Parathyroid adenoma (tissue), 2 donors: Measurements from ENCODE around the gene C1orf216.

Experiments used
- H2AFZ ChIP-seq: fragments of 300-600 bp; sonication (generic); one replicate; pipeline ENCODE4 v1.7.0; 2017; ENCODE audit warnings: antibody characterized with exemption, mild to moderate bottlenecking
- H3K27ac ChIP-seq: fragments of 300-600 bp; sonication (generic); one replicate; pipeline ENCODE4 v1.7.0; 2017
- H3K27me3 ChIP-seq: fragments of 300-600 bp; sonication (generic); one replicate; pipeline ENCODE4 v1.7.0; 2017; ENCODE audit warnings: low read length; ENCODE audit not compliant: control insufficient read depth, insufficient read depth
- H3K36me3 ChIP-seq: fragments of 300-600 bp; sonication (generic); one replicate; pipeline ENCODE4 v1.7.0; 2017; ENCODE audit warnings: low read length; ENCODE audit not compliant: control insufficient read depth, insufficient read depth
- H3K4me1 ChIP-seq: fragments of 300-600 bp; sonication (generic); one replicate; pipeline ENCODE4 v1.7.0; 2017; ENCODE audit warnings: control low read depth
- H3K4me2 ChIP-seq: fragments of 300-600 bp; sonication (generic); one replicate; pipeline ENCODE4 v1.7.0; 2017; ENCODE audit warnings: low read length
- H3K4me3 ChIP-seq: fragments of 300-600 bp; sonication (generic); one replicate; pipeline ENCODE4 v1.7.0; 2017; ENCODE audit warnings: low read depth, low read length
- H3K79me2 ChIP-seq: fragments of 300-600 bp; sonication (generic); one replicate; pipeline ENCODE4 v1.7.0; 2017; ENCODE audit warnings: control low read depth
- H3K9ac ChIP-seq: fragments of 300-600 bp; sonication (generic); one replicate; pipeline ENCODE4 v1.7.0; 2017; ENCODE audit warnings: mild to moderate bottlenecking
- H3K9me3 ChIP-seq: fragments of 300-600 bp; sonication (generic); one replicate; pipeline ENCODE4 v1.7.0; 2017; ENCODE audit warnings: low read length; ENCODE audit not compliant: control insufficient read depth
- TF ChIP-seq, protein P1 (sequence below): fragments of 300-600 bp; sonication (generic); IDR thresholded peaks from one replicate; pipeline ENCODE4 v1.7.0; 2017; ENCODE audit warnings: antibody characterized with exemption, mild to moderate bottlenecking
- donor health status: primary hyperparathyroidism.

Gene C1orf216

GRCh38 chr1:35727434-35728040 lies 8.9 kb upstream of the C1orf216 start:
- H3K4me1 ChIP-seq: no peaks in the 10 kb centered on the region
- H2AFZ ChIP-seq: no peak overlapping the region
- H3K79me2 ChIP-seq: no peaks in the 10 kb centered on the region
- TF ChIP-seq, protein P1, sequence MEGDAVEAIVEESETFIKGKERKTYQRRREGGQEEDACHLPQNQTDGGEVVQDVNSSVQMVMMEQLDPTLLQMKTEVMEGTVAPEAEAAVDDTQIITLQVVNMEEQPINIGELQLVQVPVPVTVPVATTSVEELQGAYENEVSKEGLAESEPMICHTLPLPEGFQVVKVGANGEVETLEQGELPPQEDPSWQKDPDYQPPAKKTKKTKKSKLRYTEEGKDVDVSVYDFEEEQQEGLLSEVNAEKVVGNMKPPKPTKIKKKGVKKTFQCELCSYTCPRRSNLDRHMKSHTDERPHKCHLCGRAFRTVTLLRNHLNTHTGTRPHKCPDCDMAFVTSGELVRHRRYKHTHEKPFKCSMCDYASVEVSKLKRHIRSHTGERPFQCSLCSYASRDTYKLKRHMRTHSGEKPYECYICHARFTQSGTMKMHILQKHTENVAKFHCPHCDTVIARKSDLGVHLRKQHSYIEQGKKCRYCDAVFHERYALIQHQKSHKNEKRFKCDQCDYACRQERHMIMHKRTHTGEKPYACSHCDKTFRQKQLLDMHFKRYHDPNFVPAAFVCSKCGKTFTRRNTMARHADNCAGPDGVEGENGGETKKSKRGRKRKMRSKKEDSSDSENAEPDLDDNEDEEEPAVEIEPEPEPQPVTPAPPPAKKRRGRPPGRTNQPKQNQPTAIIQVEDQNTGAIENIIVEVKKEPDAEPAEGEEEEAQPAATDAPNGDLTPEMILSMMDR: no peak
- no peaks in the 10 kb centered on the region for H3K36me3 ChIP-seq
- no peak overlapping the region for H3K4me3 ChIP-seq
- no peaks in the 10 kb centered on the region for H3K9me3 ChIP-seq
- H3K4me2 ChIP-seq: no peak overlapping the region
- H3K9ac ChIP-seq: no peak overlapping the region
- no peaks in the 10 kb centered on the region for H3K27me3 ChIP-seq
- no peak overlapping the region for H3K27ac ChIP-seq

- no peaks in the 10 kb centered on the region for H3K79me2 ChIP-seq
- no peak overlapping the region for H3K9ac ChIP-seq
- H3K4me2 ChIP-seq: no peak overlapping the region
- H3K4me3 ChIP-seq: no peak overlapping the region
- peak overlapping the region; percentile 29 for H2AFZ ChIP-seq
- H3K36me3 ChIP-seq: no peaks in the 10 kb centered on the region
- H3K27ac ChIP-seq: no peak overlapping the region
- H3K4me1 ChIP-seq: no peaks in the 10 kb centered on the region
- no peaks in the 10 kb centered on the region for H3K27me3 ChIP-seq
- H3K9me3 ChIP-seq: no peaks in the 10 kb centered on the region
- TF ChIP-seq, protein P1: peak; percentile 71
Observed at GRCh38 chr1:35726450-35727433, 8.1 kb upstream of the C1orf216 start.

DNA sequence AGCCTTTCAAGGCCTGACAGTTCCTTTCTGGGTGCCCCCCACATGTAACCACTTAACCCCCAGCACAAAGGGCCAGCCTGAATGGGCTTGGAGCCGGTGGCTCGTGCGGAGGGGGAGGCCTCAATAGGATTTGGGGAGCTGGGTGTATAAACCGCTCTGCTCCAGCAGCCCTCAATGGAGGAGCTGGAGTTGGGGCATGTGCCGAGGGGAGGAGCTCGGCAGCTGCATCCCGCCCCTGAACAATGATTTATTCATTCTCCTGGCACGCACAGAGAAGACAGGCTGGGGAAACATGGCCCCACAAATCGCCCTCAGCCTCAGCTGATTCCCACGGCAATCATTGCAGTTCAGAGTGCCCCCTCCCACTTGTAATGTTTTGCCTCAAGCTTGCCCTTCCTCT lies 6.9 kb upstream of the C1orf216 start:
- Histone ChIP-seq H3K4me3 (no peak overlapping the region), H3K27me3 (no peaks in the 10 kb centered on the region), H3K27ac (no peak overlapping the region), H2AFZ (no peak overlapping the region), H3K9ac (no peak overlapping the region), H3K79me2 (no peaks in the 10 kb centered on the region), H3K4me1 (no peaks in the 10 kb centered on the region), H3K9me3 (no peaks in the 10 kb centered on the region), H3K36me3 (no peaks in the 10 kb centered on the region), H3K4me2 (no peak overlapping the region)
- TF ChIP-seq, protein P1: no peak

- no peaks in the 10 kb centered on the region for H3K36me3 ChIP-seq
- H3K27me3 ChIP-seq: no peaks in the 10 kb centered on the region
- peak overlapping the region; percentile 88 for H3K4me2 ChIP-seq
- H3K9ac ChIP-seq: no peak overlapping the region
- H3K27ac ChIP-seq: no peak overlapping the region
- H2AFZ ChIP-seq: peak overlapping the region; percentile 96
- H3K79me2 ChIP-seq: no peaks in the 10 kb centered on the region
- H3K4me1 ChIP-seq: peaks cover 3% of the 10 kb centered on the region
- TF ChIP-seq, protein P1: no peak
- H3K4me3 ChIP-seq: peak overlapping the region; percentile 79
- no peaks in the 10 kb centered on the region for H3K9me3 ChIP-seq
Observed at GRCh38 chr1:35717911-35718476, 690 bp downstream of the C1orf216 start.
